Measurements from ENCODE around the gene SWT1.
"Not testable (repeated sequence)": the region's sequence is repeated elsewhere in the genome, so short reads cannot be mapped to it uniquely, and the experiment has no call there.

SWT1 gene

GRCh38 chr1:185241127-185241526 lies 84.2 kb downstream of the SWT1 start:
- Histone ChIP-seq H3K9me3 (no peaks in the 10 kb centered on the region), H3K4me1 (no peaks in the 10 kb centered on the region), H3K36me3 (replicated peaks) (no peaks in the 10 kb centered on the region), H3K4me3 (no peak overlapping the region), H3K27me3 (ENCODE audit: low read depth) (no peaks in the 10 kb centered on the region)
- in situ Hi-C loops (cut with MboI; ENCODE audit: low sequenced_read_pairs) = no loop called here
- no peak for DNase-seq (ENCODE audit: low spot score in 2 of 2)

GRCh38 chr1:185244015-185244747 lies 87.2 kb downstream of the SWT1 start:
- Histone ChIP-seq H3K9me3 (no peaks in the 10 kb centered on the region), H3K36me3 (replicated peaks) (no peaks in the 10 kb centered on the region), H3K27me3 (ENCODE audit: low read depth) (no peaks in the 10 kb centered on the region), H3K4me1 (no peaks in the 10 kb centered on the region), H3K4me3 (no peak overlapping the region)
- in situ Hi-C loops (cut with MboI; ENCODE audit: low sequenced_read_pairs) = no loop called here
- DNase-seq (ENCODE audit: low spot score in 2 of 2) = no peak

GRCh38 chr1:185245466-185245865 lies 88.5 kb downstream of the SWT1 start:
- in situ Hi-C loops (cut with MboI; ENCODE audit: low sequenced_read_pairs) = no loop called here
- H3K36me3 ChIP-seq (replicated peaks) = no peaks in the 10 kb centered on the region

DNA sequence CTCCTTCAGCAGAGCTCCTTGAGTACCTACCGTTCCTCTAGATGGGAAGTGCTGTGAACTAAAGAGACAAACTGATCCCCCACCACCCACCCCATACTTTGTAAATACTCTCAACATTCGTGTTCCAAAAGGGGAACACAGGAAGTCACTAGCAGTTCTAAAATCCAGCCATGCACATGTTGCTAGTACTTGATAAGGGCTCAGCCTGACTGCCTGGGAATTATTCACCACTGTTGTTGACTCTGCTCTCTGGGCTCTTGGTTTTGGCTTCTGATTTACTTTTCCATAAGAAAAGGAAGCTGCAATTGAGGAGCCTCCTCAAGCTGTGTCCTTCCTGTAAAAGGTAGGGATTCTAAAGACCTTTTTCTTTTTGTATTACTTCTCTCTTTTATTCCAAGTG lies 92.6 kb downstream of the SWT1 start:
- in situ Hi-C loops (cut with MboI; ENCODE audit: low sequenced_read_pairs) = no loop called here
- H3K36me3 ChIP-seq (replicated peaks) = no peaks in the 10 kb centered on the region
- H3K4me1 ChIP-seq = peaks cover 5% of the 10 kb centered on the region; the same call in 1 of the 2 replicates
- no peaks in the 10 kb centered on the region for H3K27me3 ChIP-seq (ENCODE audit: low read depth)
- H3K4me3 ChIP-seq = no peak overlapping the region
- no peak for DNase-seq (ENCODE audit: low spot score in 2 of 2)
- H3K9me3 ChIP-seq = no peaks in the 10 kb centered on the region

More at GRCh38 chr1:185245466-185245865, 88.5 kb downstream of the SWT1 start:
- Histone ChIP-seq H3K4me1 (peaks cover 5% of the 10 kb centered on the region; the same call in 1 of the 2 replicates), H3K27me3 (ENCODE audit: low read depth) (no peaks in the 10 kb centered on the region), H3K9me3 (no peaks in the 10 kb centered on the region), H3K4me3 (no peak overlapping the region)
- DNase-seq (ENCODE audit: low spot score in 2 of 2) = no peak

DNA sequence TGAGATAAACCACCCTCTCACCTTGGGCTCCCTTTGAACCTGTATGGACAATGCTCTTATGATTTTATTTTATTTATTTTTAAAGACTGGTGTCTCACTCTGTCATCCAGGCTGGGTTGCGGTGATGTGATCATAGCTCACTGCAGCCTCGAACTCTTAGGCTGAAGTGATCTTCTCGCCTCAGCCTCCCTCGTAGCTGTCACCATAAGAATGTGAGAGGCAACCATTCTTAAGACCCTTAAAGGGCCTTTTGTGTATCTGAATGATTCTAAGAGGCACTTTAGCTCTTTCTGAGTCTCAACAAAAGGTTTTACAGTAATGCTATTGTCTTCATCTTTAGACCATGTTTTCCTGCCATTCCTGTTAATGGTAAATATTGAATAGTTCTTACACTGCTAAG lies 93.1 kb downstream of the SWT1 start:
- in situ Hi-C loops (cut with MboI; ENCODE audit: low sequenced_read_pairs) = no loop called here
- H3K9me3 ChIP-seq = no peaks in the 10 kb centered on the region
- peak; percentile 30 to 49 for DNase-seq (ENCODE audit: low spot score in 2 of 2)
- no peak overlapping the region for H3K4me3 ChIP-seq
- peaks cover 5% of the 10 kb centered on the region; the same call in 1 of the 2 replicates for H3K4me1 ChIP-seq
- H3K27me3 ChIP-seq (ENCODE audit: low read depth) = no peaks in the 10 kb centered on the region
- no peaks in the 10 kb centered on the region for H3K36me3 ChIP-seq (replicated peaks)

DNA sequence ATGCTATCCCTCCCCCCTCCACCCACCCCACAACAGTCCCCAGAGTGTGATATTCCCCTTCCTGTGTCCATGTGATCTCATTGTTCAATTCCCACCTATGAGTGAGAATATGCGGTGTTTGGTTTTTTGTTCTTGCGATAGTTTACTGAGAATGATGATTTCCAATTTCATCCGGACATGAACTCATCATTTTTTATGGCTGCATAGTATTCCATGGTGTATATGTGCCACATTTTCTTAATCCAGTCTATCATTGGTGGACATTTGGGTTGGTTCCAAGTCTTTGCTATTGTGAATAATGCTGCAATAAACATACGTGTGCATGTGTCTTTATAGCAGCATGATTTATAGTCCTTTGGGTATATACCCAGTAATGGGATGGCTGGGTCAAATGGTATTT lies 95.0 kb downstream of the SWT1 start:
- in situ Hi-C loops (cut with MboI; ENCODE audit: low sequenced_read_pairs); H3K27me3 ChIP-seq (ENCODE audit: low read depth); H3K4me1 ChIP-seq; H3K36me3 ChIP-seq (replicated peaks); H3K4me3 ChIP-seq; H3K9me3 ChIP-seq; DNase-seq (ENCODE audit: low spot score in 2 of 2): not testable (repeated sequence)

GRCh38 chr1:185252404-185252803 lies 95.4 kb downstream of the SWT1 start:
- H3K4me1 ChIP-seq; DNase-seq (ENCODE audit: low spot score in 2 of 2); H3K36me3 ChIP-seq (replicated peaks); H3K9me3 ChIP-seq; H3K27me3 ChIP-seq (ENCODE audit: low read depth); in situ Hi-C loops (cut with MboI; ENCODE audit: low sequenced_read_pairs); H3K4me3 ChIP-seq: not testable (repeated sequence)

DNA sequence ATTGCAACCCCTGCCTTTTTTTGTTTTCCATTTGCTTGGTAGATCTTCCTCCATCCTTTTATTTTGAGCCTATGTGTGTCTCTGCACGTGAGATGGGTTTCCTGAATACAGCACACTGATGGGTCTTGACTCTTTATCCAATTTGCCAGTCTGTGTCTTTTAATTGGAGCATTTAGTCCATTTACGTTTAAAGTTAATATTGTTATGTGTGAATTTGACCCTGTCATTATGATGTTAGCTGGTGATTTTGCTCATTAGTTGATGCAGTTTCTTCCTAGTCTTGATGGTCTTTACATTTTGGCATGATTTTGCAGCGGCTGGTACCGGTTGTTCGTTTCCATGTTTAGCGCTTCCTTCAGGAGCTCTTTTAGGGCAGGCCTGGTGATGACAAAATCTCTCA lies 98.6 kb downstream of the SWT1 start:
- H3K4me1 ChIP-seq; DNase-seq (ENCODE audit: low spot score in 2 of 2); H3K4me3 ChIP-seq; in situ Hi-C loops (cut with MboI; ENCODE audit: low sequenced_read_pairs); H3K36me3 ChIP-seq (replicated peaks); H3K9me3 ChIP-seq; H3K27me3 ChIP-seq (ENCODE audit: low read depth): not testable (repeated sequence)

- H3K4me1 ChIP-seq; H3K27me3 ChIP-seq (ENCODE audit: low read depth); H3K36me3 ChIP-seq (replicated peaks); DNase-seq (ENCODE audit: low spot score in 2 of 2); H3K4me3 ChIP-seq; in situ Hi-C loops (cut with MboI; ENCODE audit: low sequenced_read_pairs); H3K9me3 ChIP-seq: not testable (repeated sequence)
These were observed 100.4 kb downstream of the SWT1 start for GRCh38 chr1:185257116-185257949.

DNA sequence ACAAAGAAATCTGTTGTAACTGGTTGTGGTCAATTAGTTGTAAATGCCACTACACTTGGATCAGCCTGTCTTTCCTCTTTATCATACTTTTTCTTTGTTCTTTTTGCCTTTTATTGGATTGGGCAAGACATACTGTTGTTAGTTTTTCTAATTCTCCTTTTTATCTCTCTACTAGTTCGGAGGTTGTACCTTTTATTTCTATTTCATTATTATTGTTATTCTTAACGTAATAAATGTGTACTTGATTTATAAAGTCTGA lies 100.9 kb downstream of the SWT1 start:
- Histone ChIP-seq H3K4me3 (no peak overlapping the region), H3K36me3 (replicated peaks) (no peaks in the 10 kb centered on the region), H3K9me3 (no peaks in the 10 kb centered on the region), H3K4me1 (no peaks in the 10 kb centered on the region), H3K27me3 (ENCODE audit: low read depth) (no peaks in the 10 kb centered on the region)
- in situ Hi-C loops (cut with MboI; ENCODE audit: low sequenced_read_pairs) = no loop called here
- DNase-seq (ENCODE audit: low spot score in 2 of 2) = no peak

DNA sequence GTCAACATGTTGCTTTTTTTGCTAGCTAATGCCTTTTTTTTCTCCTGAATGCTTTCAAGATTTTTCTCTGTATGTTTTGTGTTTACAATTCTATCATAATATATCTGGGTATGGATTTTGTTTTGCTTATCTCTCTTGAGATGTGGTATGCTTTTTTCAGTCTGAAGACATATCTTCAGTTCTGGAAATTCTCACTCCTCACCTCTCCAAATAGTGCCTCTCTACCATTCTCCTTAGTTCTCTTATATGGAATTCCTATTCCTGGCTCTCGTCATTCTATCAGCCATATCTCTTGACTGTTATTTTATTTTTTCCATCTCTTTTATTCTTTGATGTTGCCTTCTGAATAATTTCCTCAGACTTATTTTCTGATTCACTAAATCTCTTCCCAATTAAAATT lies 101.7 kb downstream of the SWT1 start:
- H3K36me3 ChIP-seq (replicated peaks) = no peaks in the 10 kb centered on the region
- H3K4me3 ChIP-seq = no peak overlapping the region
- DNase-seq (ENCODE audit: low spot score in 2 of 2) = no peak
- no peaks in the 10 kb centered on the region for H3K4me1 ChIP-seq
- no peaks in the 10 kb centered on the region for H3K9me3 ChIP-seq
- in situ Hi-C loops (cut with MboI; ENCODE audit: low sequenced_read_pairs) = no loop called here
- H3K27me3 ChIP-seq (ENCODE audit: low read depth) = no peaks in the 10 kb centered on the region

- Histone ChIP-seq H3K4me1 (peaks cover 3% of the 10 kb centered on the region; the same call in 1 of the 2 replicates), H3K36me3 (replicated peaks) (no peaks in the 10 kb centered on the region), H3K27me3 (ENCODE audit: low read depth) (no peaks in the 10 kb centered on the region), H3K4me3 (no peak overlapping the region), H3K9me3 (no peaks in the 10 kb centered on the region)
- DNase-seq (ENCODE audit: low spot score in 2 of 2) = no peak
- in situ Hi-C loops (cut with MboI; ENCODE audit: low sequenced_read_pairs) = no loop called here
These were observed 103.6 kb downstream of the SWT1 start for GRCh38 chr1:185260611-185261010.

GRCh38 chr1:185262151-185262550 lies 105.2 kb downstream of the SWT1 start:
- H3K36me3 ChIP-seq (replicated peaks) = no peaks in the 10 kb centered on the region
- no peak overlapping the region for H3K4me3 ChIP-seq
- H3K9me3 ChIP-seq = no peaks in the 10 kb centered on the region
- no peak for DNase-seq (ENCODE audit: low spot score in 2 of 2)
- peaks cover 3% of the 10 kb centered on the region; the same call in 1 of the 2 replicates for H3K4me1 ChIP-seq
- no peaks in the 10 kb centered on the region for H3K27me3 ChIP-seq (ENCODE audit: low read depth)
- in situ Hi-C loops (cut with MboI; ENCODE audit: low sequenced_read_pairs) = no loop called here

DNA sequence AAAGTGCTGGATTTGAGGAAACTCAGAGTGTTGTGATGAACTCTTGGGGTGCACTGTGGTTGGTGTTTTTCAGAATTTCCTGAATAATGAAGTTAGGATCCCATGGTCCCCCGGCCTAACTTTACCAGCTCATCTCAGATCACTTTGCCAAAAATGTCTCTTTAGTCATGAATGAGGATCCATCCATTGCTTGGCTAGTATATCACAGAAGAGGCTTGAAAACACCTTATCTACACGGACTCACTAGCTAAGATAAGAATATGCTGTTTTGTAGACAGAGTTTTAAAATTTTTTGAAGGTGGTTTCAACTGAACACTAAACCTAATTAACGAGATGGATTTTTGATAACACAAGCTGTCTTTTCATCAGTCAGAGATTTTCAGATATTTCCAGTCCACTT lies 106.3 kb downstream of the SWT1 start:
- H3K27me3 ChIP-seq (ENCODE audit: low read depth) = no peaks in the 10 kb centered on the region

More for the DNA sequence above, 106.3 kb downstream of the SWT1 start:
- Histone ChIP-seq H3K4me3 (no peak overlapping the region), H3K36me3 (replicated peaks) (no peaks in the 10 kb centered on the region), H3K4me1 (peaks cover 3% of the 10 kb centered on the region; the same call in 1 of the 2 replicates), H3K9me3 (no peaks in the 10 kb centered on the region)
- in situ Hi-C loops (cut with MboI; ENCODE audit: low sequenced_read_pairs) = no loop called here
- DNase-seq (ENCODE audit: low spot score in 2 of 2) = no peak

All from HAP-1 (cell line).